Activated naive CD4-positive, alpha-beta T cell treated with anti-CD3 and anti-CD28 coated beads for 36 hours (primary cell): ENCODE data around the gene LRP5. TPM values are rescaled to one million over a fixed set of nuclear protein-coding genes. Genes with fewer than 3 reads are reported as not detected.

Experiments used
- CTCF ChIA-PET: fragments of 350-600 bp; sonication (Branson Sonifier 250); formaldehyde crosslinking; loops from one replicate; lab custom pipeline; 2021; ENCODE audit warnings: antibody characterized with exemption; lab: Charles Lee
- DNase-seq: peaks from one replicate; pipeline ENCODE4 v3.0.0-alpha.2; 2020
- H3K27ac Mint-ChIP-seq: one replicate; pipeline ENCODE4 v1.8.0; 2021; ENCODE audit warnings: mild to moderate bottlenecking, mixed read lengths
- H3K27me3 Mint-ChIP-seq: one replicate; pipeline ENCODE4 v1.8.0; 2021; ENCODE audit warnings: low read depth, mixed read lengths
- H3K36me3 Mint-ChIP-seq: one replicate; pipeline ENCODE4 v1.8.0; 2021; ENCODE audit warnings: low read depth, mixed read lengths
- H3K4me1 Mint-ChIP-seq: one replicate; pipeline ENCODE4 v1.8.0; 2021; ENCODE audit warnings: low read depth, mixed read lengths
- H3K4me3 Mint-ChIP-seq: one replicate; pipeline ENCODE4 v1.8.0; 2021; ENCODE audit warnings: mild to moderate bottlenecking, moderate library complexity, mixed read lengths
- H3K9me3 Mint-ChIP-seq: one replicate; pipeline ENCODE4 v1.8.0; 2021; ENCODE audit warnings: mixed read lengths
- intact Hi-C: fragments of 100-400 bp; cut with micrococcal nuclease; formaldehyde crosslinking; loops from one replicate; pipeline ENCODE4 v1.15.1; 2023
- total RNA-seq, 2 experiments: library from RNA; stranded (reverse); gene quantifications; one replicate each; pipeline ENCODE4 v1.2.3, GENCODE V29; 2021

The LRP5 gene
- total RNA-seq, 2 experiments from 2014 or later, result 14.3 to 17.1 TPM

DNA sequence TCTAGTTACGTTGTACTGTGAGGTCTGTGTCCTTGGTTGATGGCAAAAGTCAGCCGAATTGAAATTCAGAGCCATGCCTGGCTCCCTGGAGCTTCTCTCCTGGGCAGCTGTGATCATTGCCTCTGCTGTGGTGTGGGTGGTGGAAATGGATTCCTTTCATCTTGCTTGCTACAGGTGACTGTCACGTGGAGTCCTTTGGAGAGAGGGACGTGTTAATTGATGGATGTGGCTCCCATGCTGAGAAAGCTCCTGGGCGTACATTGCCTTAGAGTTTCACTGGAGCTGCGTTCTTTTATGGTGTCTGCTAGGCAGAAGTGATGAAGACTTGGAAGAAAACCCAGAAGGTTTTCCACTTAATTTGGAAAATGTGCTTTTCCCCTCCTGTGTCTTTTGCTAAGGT lies 106.3 kb downstream of the LRP5 start:
- no peak for DNase-seq
- H3K4me1 Mint-ChIP-seq, result no peaks in the 10 kb centered on the region
- H3K4me3 Mint-ChIP-seq, result no peak overlapping the region
- H3K36me3 Mint-ChIP-seq, result peaks cover 12% of the 10 kb centered on the region
- H3K27me3 Mint-ChIP-seq, result no peaks in the 10 kb centered on the region
- H3K27ac Mint-ChIP-seq, result no peak overlapping the region
- intact Hi-C loops, result no loop called here
- CTCF ChIA-PET, result no interaction called here
- no peaks in the 10 kb centered on the region for H3K9me3 Mint-ChIP-seq

DNA sequence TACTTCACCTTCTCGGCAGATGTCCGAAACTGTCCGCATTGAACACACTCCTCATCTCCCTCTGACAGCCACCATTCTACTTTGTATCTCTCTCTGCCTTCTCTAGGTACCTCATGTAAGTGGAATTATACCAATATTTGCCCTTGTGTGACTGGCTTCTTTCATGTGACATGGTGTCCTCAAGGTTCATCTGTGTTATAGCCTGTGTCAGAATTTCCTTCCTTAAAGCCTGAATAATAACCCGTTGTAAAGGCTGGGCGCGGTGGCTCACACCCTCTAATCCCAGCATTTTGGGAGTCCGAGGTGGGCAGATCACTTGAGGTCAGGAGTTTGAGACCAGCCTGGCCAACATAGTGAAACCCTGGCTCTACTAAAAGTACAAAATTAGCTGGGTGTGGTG lies 107.8 kb downstream of the LRP5 start:
- DNase-seq, result no peak
- Mint-ChIP-seq H3K4me1 (no peaks in the 10 kb centered on the region), H3K9me3 (no peaks in the 10 kb centered on the region), H3K27ac (no peak overlapping the region), H3K27me3 (no peaks in the 10 kb centered on the region), H3K4me3 (no peak overlapping the region), H3K36me3 (peaks cover 12% of the 10 kb centered on the region)
- CTCF ChIA-PET, result no interaction called here
- intact Hi-C loops, result no loop called here

DNA sequence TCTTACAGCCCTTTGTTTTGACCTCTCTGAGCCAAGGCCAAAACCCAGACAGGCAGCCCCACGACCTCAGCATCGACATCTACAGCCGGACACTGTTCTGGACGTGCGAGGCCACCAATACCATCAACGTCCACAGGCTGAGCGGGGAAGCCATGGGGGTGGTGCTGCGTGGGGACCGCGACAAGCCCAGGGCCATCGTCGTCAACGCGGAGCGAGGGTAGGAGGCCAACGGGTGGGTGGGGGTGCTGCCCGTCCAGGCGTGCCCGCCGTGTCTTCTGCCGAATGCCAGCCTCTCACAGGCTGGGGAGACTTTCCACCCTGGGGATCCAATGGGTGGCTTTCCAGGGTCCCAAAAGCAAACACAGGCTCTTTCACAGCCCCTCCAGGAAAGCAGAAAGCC lies 111.1 kb downstream of the LRP5 start:
- Mint-ChIP-seq H3K27ac (no peak overlapping the region), H3K36me3 (peaks cover 16% of the 10 kb centered on the region), H3K4me1 (no peaks in the 10 kb centered on the region), H3K27me3 (no peaks in the 10 kb centered on the region), H3K4me3 (no peak overlapping the region), H3K9me3 (no peaks in the 10 kb centered on the region)
- no peak for DNase-seq
- intact Hi-C loops, result no loop called here
- CTCF ChIA-PET, result no interaction called here

DNA sequence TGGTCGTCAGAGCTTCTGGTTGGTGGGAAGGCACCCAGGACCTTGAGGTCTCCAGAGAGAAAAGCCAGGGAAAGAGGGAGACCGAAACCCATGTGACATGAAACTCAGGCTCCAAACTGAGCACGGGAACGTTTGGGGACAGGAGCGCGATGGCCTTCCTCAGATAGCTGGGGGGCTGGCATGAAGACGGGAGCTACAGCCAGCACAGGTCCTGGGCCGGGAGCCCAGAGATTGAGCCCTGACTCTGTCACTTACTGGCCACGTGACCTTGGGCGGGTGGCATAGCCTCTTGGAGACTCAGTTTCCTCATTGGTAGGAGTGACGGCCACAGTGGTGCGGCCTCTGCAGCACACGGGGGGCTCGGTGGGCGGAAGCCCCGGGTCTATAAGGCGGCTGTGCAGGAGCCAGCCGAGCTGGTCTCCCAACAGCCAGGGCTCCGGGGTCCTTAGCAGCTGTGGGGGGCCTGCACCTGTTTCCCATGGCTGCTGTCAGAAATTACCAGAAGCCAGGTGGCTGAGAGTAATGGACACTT lies 111.8 kb downstream of the LRP5 start:
- Mint-ChIP-seq H3K9me3 (peaks cover 2% of the 10 kb centered on the region), H3K27ac (no peak overlapping the region), H3K4me3 (no peak overlapping the region), H3K27me3 (no peaks in the 10 kb centered on the region), H3K36me3 (peaks cover 20% of the 10 kb centered on the region), H3K4me1 (no peaks in the 10 kb centered on the region)
- no peak for DNase-seq
- CTCF ChIA-PET, result no interaction called here
- intact Hi-C loops, result no loop called here

DNA sequence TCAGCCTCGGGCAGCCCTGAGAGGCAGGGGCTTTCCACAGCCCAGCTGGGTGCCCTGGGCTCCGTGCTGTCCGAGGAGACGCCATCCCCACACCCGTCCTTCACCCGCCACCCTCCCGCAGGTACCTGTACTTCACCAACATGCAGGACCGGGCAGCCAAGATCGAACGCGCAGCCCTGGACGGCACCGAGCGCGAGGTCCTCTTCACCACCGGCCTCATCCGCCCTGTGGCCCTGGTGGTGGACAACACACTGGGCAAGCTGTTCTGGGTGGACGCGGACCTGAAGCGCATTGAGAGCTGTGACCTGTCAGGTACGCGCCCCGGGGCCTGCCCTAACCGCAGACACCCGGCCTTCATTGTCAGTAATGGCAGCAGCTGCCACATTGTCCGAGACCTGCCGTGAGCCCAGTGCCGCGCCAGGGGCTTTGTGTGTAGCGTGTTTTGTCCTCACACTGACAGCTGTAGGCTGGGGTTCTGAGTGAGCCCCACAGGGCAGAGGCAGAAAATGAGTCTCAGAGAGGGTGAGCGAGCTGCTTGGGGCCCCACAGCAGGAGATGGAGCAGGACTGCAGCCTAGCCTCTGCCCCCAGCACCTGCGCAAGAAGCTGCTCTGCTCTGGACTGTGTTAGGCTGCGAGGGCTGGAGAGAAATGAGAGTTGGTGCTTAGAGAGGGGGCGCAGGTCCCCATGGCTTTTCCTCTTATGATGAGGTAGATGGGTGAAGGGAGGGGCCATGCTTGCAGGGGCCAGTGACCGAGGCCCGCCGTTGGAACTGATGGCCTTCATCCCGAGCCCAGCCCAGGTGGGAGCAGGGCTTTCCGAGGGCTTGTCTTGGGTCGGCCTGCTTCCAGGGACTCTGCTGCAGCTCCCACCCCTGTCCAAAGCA lies 112.8 kb downstream of the LRP5 start:
- H3K36me3 Mint-ChIP-seq, result peaks cover 22% of the 10 kb centered on the region
- peaks cover 8% of the 10 kb centered on the region for H3K9me3 Mint-ChIP-seq
- H3K27me3 Mint-ChIP-seq, result no peaks in the 10 kb centered on the region
- CTCF ChIA-PET, result no interaction called here
- H3K4me1 Mint-ChIP-seq, result no peaks in the 10 kb centered on the region
- intact Hi-C loops, result no loop called here
- H3K27ac Mint-ChIP-seq, result no peak overlapping the region
- no peak overlapping the region for H3K4me3 Mint-ChIP-seq
- no peak for DNase-seq

DNA sequence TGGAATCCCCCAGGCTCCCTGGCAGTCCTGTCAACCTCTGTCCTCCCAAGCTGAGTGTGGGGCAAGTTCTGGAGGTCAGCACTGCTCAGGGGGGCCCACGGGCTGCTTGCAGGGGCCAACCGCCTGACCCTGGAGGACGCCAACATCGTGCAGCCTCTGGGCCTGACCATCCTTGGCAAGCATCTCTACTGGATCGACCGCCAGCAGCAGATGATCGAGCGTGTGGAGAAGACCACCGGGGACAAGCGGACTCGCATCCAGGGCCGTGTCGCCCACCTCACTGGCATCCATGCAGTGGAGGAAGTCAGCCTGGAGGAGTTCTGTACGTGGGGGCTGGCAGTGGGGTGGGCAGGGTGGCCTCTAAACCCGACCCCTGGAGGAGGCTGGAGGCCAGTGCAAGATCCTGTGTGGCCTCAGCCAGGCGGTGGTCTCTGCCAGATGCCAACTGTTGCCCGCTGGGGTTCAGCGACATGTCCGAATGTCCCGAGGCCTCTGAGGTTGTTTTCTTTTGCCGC lies 113.5 kb downstream of the LRP5 start:
- no peak overlapping the region for H3K4me3 Mint-ChIP-seq

DNA sequence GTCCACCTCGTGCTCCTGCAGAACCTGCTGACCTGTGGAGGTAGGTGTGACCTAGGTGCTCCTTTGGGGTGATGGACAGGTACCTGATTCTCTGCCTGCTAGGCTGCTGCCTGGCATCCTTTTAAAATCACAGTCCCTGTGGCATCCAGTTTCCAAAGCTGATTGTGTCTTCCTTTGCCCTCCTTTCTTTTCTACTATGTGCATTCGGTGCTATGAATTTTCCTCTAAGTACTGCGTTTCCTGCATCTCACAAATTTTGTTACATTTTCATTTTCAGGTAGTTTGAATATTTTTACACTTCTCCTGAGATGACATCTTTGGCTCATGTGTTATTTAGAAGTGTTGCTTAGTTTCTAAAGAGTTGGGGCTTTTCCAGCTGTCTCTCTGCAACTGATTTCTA lies 117.3 kb downstream of the LRP5 start:
- CTCF ChIA-PET, result no interaction called here
- H3K36me3 Mint-ChIP-seq, result peaks cover 26% of the 10 kb centered on the region
- no peaks in the 10 kb centered on the region for H3K27me3 Mint-ChIP-seq
- H3K27ac Mint-ChIP-seq, result no peak overlapping the region
- H3K4me1 Mint-ChIP-seq, result no peaks in the 10 kb centered on the region
- DNase-seq, result no peak
- intact Hi-C loops, result no loop called here
- peaks cover 11% of the 10 kb centered on the region for H3K9me3 Mint-ChIP-seq
- no peak overlapping the region for H3K4me3 Mint-ChIP-seq

More for the DNA sequence above, 113.5 kb downstream of the LRP5 start:
- Mint-ChIP-seq H3K4me1 (no peaks in the 10 kb centered on the region), H3K27me3 (no peaks in the 10 kb centered on the region), H3K27ac (no peak overlapping the region), H3K9me3 (peaks cover 11% of the 10 kb centered on the region), H3K36me3 (peaks cover 26% of the 10 kb centered on the region)
- intact Hi-C loops, result no loop called here
- no peak for DNase-seq
- CTCF ChIA-PET, result no interaction called here

DNA sequence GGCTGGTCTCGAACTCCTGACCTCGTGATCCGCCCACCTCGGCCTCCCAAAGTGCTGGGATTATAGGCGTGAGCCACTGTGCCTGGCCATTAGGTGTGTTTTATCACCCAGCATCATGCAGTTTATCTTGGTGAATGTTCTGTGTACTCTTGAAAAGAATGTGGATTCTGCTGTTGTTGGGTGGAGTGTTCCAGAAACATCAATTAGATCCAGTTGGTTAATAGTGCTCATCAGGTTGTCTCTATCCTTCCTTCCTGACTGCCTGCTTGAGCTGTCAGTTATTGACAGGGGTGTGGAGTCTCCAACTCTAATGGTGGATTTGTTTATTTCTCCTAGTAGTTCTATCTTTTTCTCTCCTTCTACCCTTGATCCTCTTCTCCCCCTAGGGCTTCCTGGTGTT lies 118.0 kb downstream of the LRP5 start:
- Mint-ChIP-seq H3K4me1 (no peaks in the 10 kb centered on the region), H3K27ac (no peak overlapping the region), H3K4me3 (no peak overlapping the region), H3K27me3 (no peaks in the 10 kb centered on the region), H3K36me3 (peaks cover 23% of the 10 kb centered on the region), H3K9me3 (peaks cover 11% of the 10 kb centered on the region)
- DNase-seq, result no peak
- CTCF ChIA-PET, result no interaction called here
- intact Hi-C loops, result no loop called here

DNA sequence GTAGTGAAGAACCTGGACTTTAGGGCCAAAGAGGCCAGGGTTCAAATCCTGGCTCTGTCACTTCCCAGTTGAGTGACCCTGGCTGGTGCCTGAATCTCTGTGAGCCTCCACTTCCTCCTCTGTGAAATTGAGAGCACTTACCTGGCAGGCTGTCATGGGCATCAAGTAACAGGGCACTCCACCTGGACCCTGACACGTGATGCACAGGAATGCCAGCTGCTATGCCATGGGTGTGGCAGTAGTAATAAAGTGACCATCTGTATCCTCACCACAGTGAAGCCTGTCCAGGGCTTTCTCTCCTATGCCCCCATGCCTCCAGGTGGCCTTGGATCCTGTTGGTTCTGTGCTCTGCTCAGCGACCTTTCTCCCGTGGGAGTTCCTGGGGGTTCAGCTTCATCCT lies 118.4 kb downstream of the LRP5 start:
- Mint-ChIP-seq H3K27ac (no peak overlapping the region), H3K4me3 (no peak overlapping the region)

DNA sequence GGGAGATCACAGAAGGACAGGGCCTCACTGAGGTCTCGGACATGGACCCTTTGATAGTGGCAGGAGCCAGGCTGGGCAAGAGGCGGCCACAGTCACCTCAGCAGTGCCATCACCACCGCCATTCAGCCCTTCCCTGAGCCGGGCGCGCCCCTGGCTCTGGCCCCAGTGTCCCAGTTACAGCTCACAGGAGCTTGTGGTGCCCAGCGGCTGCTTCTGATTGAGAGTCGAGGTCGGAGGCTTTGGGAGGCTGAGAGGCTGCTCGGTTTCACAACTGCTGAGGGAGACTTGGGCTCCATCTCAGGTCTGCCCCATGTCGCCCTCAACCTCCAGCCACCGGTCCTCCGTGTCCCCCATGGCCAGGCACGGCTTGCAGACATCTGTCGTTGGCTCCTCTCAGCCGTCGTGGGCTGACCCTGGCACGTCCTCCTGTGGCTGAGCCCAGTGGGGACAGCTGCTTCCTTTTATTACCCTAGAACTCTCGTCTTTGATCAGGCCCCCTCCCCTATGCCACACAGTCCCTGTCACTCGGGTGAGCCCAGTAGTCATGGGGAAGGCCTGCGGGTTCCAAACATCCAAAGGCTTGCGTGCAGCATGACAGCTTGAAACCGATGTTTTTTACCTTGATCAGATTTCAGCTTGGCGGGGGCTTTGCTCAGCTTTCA lies 119.7 kb downstream of the LRP5 start:
- H3K9me3 Mint-ChIP-seq, result peaks cover 11% of the 10 kb centered on the region
- peaks cover 22% of the 10 kb centered on the region for H3K36me3 Mint-ChIP-seq
- H3K27ac Mint-ChIP-seq, result no peak overlapping the region
- DNase-seq, result no peak
- no peak overlapping the region for H3K4me3 Mint-ChIP-seq
- no peaks in the 10 kb centered on the region for H3K27me3 Mint-ChIP-seq
- CTCF ChIA-PET, result no interaction called here
- no peaks in the 10 kb centered on the region for H3K4me1 Mint-ChIP-seq
- intact Hi-C loops, result no loop called here

More for the DNA sequence above, 118.4 kb downstream of the LRP5 start:
- H3K36me3 Mint-ChIP-seq, result peaks cover 23% of the 10 kb centered on the region
- CTCF ChIA-PET, result no interaction called here
- DNase-seq, result no peak
- peaks cover 11% of the 10 kb centered on the region for H3K9me3 Mint-ChIP-seq
- H3K27me3 Mint-ChIP-seq, result no peaks in the 10 kb centered on the region
- intact Hi-C loops, result no loop called here
- H3K4me1 Mint-ChIP-seq, result no peaks in the 10 kb centered on the region

DNA sequence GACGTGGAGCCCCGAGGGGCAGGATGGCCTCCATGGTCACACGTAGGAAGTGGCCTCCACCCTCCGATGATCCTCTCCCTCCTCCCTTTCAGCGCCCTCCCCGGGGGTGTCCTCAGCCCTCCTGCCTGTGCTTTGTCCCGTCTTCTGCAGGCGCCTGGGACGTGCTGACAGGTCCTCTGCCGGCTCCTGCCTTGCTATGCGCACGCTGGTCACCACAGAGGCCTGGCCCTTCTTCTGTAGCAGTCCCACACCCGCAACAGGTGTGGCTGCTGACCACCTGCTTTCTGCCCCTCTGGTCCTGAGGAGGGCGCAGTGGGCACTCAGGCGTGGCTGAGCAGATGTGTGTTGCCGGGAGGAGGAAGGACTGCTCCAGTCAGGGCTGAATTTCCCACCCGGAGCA lies 120.5 kb downstream of the LRP5 start:
- no peak overlapping the region for H3K4me3 Mint-ChIP-seq
- peaks cover 22% of the 10 kb centered on the region for H3K36me3 Mint-ChIP-seq
- H3K27ac Mint-ChIP-seq, result no peak overlapping the region
- H3K9me3 Mint-ChIP-seq, result peaks cover 11% of the 10 kb centered on the region
- H3K4me1 Mint-ChIP-seq, result no peaks in the 10 kb centered on the region
- no peaks in the 10 kb centered on the region for H3K27me3 Mint-ChIP-seq
- no peak for DNase-seq
- CTCF ChIA-PET, result no interaction called here
- intact Hi-C loops, result no loop called here

DNA sequence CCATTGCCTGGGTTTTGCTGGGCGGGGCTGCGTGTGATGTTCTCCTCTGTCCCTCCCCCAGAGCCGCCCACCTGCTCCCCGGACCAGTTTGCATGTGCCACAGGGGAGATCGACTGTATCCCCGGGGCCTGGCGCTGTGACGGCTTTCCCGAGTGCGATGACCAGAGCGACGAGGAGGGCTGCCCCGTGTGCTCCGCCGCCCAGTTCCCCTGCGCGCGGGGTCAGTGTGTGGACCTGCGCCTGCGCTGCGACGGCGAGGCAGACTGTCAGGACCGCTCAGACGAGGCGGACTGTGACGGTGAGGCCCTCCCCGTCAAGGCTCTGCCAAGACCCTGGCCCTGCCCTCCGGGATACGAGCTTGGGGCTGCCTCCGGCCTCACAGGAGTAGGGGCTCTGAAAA lies 121.2 kb downstream of the LRP5 start:
- Mint-ChIP-seq H3K9me3 (peaks cover 11% of the 10 kb centered on the region), H3K4me1 (no peaks in the 10 kb centered on the region), H3K36me3 (peaks cover 17% of the 10 kb centered on the region), H3K27ac (no peak overlapping the region), H3K27me3 (no peaks in the 10 kb centered on the region), H3K4me3 (no peak overlapping the region)
- intact Hi-C loops, result no loop called here
- no peak for DNase-seq
- CTCF ChIA-PET, result no interaction called here
